ENCODE measurements around the gene ASTN2. TPM values are rescaled to one million over a fixed set of nuclear protein-coding genes. Genes with fewer than 3 reads are reported as not detected.

Gene ASTN2
- total and polyA plus RNA-seq, 3 donors from 2014 or later, result 55.7 to 157 (median 117) TPM

- Histone ChIP-seq H3K9me3 (no peaks in the 10 kb centered on the region), H3K27ac (no peak overlapping the region), H3K27me3 (no peaks in the 10 kb centered on the region), H3K36me3 (ENCODE audit: low read depth, missing control alignments) (no peaks in the 10 kb centered on the region), H3K4me3 (no peak overlapping the region), H3K4me1 (no peaks in the 10 kb centered on the region)
- no peak for TF ChIP-seq POLR2A (IDR thresholded peaks at IDR 0.05)
- no peak for TF ChIP-seq CTCF (IDR thresholded peaks at IDR 0.05)
- DNase-seq, result no peak
- intact Hi-C loops (cut with DNase I; ENCODE audit: low total_unique reads), result no loop called here
- 75% methylated on average over 3 to 4 of the region's 4 CpGs for WGBS, 2 donors
Observed at GRCh38 chr9:116774421-116775180, 640.3 kb downstream of the ASTN2 start.

GRCh38 chr9:116767219-116767618 is 647.6 kb downstream of the ASTN2 start:
- Histone ChIP-seq H3K4me3 (no peak overlapping the region), H3K9me3 (no peaks in the 10 kb centered on the region), H3K4me1 (no peaks in the 10 kb centered on the region), H3K27me3 (no peaks in the 10 kb centered on the region), H3K27ac (no peak overlapping the region), H3K36me3 (ENCODE audit: low read depth, missing control alignments) (no peaks in the 10 kb centered on the region)
- DNase-seq, result no peak
- intact Hi-C loops (cut with DNase I; ENCODE audit: low total_unique reads), result no loop called here
- WGBS, 2 donors, result 75 to 81% methylated on average over 8 of the region's 8 CpGs
- TF ChIP-seq POLR2A (IDR thresholded peaks at IDR 0.05), result no peak
- TF ChIP-seq CTCF (IDR thresholded peaks at IDR 0.05), result no peak

GRCh38 chr9:116765011-116765410 is 649.8 kb downstream of the ASTN2 start:
- H3K36me3 ChIP-seq (ENCODE audit: low read depth, missing control alignments), result no peaks in the 10 kb centered on the region
- no peak overlapping the region for H3K27ac ChIP-seq
- TF ChIP-seq POLR2A (IDR thresholded peaks at IDR 0.05) (no peak), CTCF (IDR thresholded peaks at IDR 0.05) (no peak)
- H3K4me3 ChIP-seq, result no peak overlapping the region
- WGBS, 2 donors, result 74 to 88% methylated on average over 5 of the region's 5 CpGs
- no peaks in the 10 kb centered on the region for H3K27me3 ChIP-seq
- intact Hi-C loops (cut with DNase I; ENCODE audit: low total_unique reads), result no loop called here
- no peak for DNase-seq
- H3K4me1 ChIP-seq, result no peaks in the 10 kb centered on the region
- H3K9me3 ChIP-seq, result no peaks in the 10 kb centered on the region

- intact Hi-C loops (cut with DNase I; ENCODE audit: low total_unique reads), result no loop called here
- Histone ChIP-seq H3K27me3 (no peaks in the 10 kb centered on the region), H3K4me3 (no peak overlapping the region), H3K9me3 (no peaks in the 10 kb centered on the region), H3K4me1 (no peaks in the 10 kb centered on the region), H3K27ac (no peak overlapping the region), H3K36me3 (ENCODE audit: low read depth, missing control alignments) (no peaks in the 10 kb centered on the region)
- DNase-seq, result no peak
- WGBS, 2 donors, result 68 to 91% methylated on average over 2 of the region's 2 CpGs
- no peak for TF ChIP-seq CTCF (IDR thresholded peaks at IDR 0.05)
- TF ChIP-seq POLR2A (IDR thresholded peaks at IDR 0.05), result no peak
Observed at GRCh38 chr9:116763770-116764169, 651.1 kb downstream of the ASTN2 start.

GRCh38 chr9:116760636-116761035 is 654.2 kb downstream of the ASTN2 start:
- TF ChIP-seq CTCF (IDR thresholded peaks at IDR 0.05) (no peak), POLR2A (IDR thresholded peaks at IDR 0.05) (no peak)
- Histone ChIP-seq H3K27ac (no peak overlapping the region), H3K4me1 (no peaks in the 10 kb centered on the region), H3K9me3 (no peaks in the 10 kb centered on the region), H3K4me3 (no peak overlapping the region), H3K36me3 (ENCODE audit: low read depth, missing control alignments) (no peaks in the 10 kb centered on the region), H3K27me3 (no peaks in the 10 kb centered on the region)
- intact Hi-C loops (cut with DNase I; ENCODE audit: low total_unique reads), result no loop called here
- DNase-seq, result no peak
- 54% methylated on average over 5 of the region's 5 CpGs for WGBS, 2 donors

Measured in testis (tissue), 3 donors.